H1 (cell line): ENCODE measurements around the gene PBX1. TPM values are rescaled to one million over a fixed set of nuclear protein-coding genes. Genes with fewer than 3 reads are reported as not detected.

ENCODE experiments used
- CTCF ChIA-PET: fragments of 300-600 bp; sonication (Branson Sonifier 250); formaldehyde crosslinking; loops from one replicate; lab custom pipeline; 2021; ENCODE audit not compliant: partially characterized antibody; lab: Charles Lee
- POLR2A ChIA-PET: fragments of 300-600 bp; sonication (Branson Sonifier 250); formaldehyde crosslinking; loops from one replicate; lab custom pipeline; 2021; ENCODE audit warnings: inconsistent platforms; ENCODE audit not compliant: partially characterized antibody; lab: Charles Lee
- DNase-seq, 2 experiments: peaks; one replicate each; pipeline versions ENCODE4 v3.0.0 to v3.0.0-alpha.2; 2010 to 2022; ENCODE audit warnings: low spot score in 2 of 2, low read depth in 1 of 2, mixed read lengths in 1 of 2
- FAIRE-seq: peaks from 2 replicates; lab custom pipeline; 2011; peaks lifted over from hg19 to GRCh38; lab: Jason Lieb, UNC
- H2AFZ ChIP-seq: 2 replicates; pipeline ENCODE4 v1.8.1; 2012; ENCODE audit warnings: low read length, inconsistent platforms
- H2AK5ac ChIP-seq: 2 replicates; pipeline ENCODE4 v1.6.1; 2013; ENCODE audit warnings: low read depth, low read length
- H2BK120ac ChIP-seq: replicated peaks from 2 replicates; pipeline ENCODE3; 2013; ENCODE audit warnings: low read depth, low read length, inconsistent platforms
- H2BK12ac ChIP-seq: 2 replicates; pipeline ENCODE4 v1.6.1; 2013; ENCODE audit warnings: low read depth, low read length
- H2BK15ac ChIP-seq: 2 replicates; pipeline ENCODE4 v1.6.1; 2013; ENCODE audit warnings: low read length
- H2BK20ac ChIP-seq: 2 replicates; pipeline ENCODE4 v1.6.1; 2013; ENCODE audit warnings: low read length
- H2BK5ac ChIP-seq: 2 replicates; pipeline ENCODE4 v1.6.1; 2013; ENCODE audit warnings: low read depth, low read length
- H3K14ac ChIP-seq: 2 replicates; pipeline ENCODE4 v1.6.1; 2013; ENCODE audit warnings: inconsistent platforms; ENCODE audit not compliant: insufficient read length
- H3K18ac ChIP-seq: 2 replicates; pipeline ENCODE4 v1.6.1; 2013; ENCODE audit warnings: low read length; ENCODE audit errors: extremely low read depth
- H3K23ac ChIP-seq: 2 replicates; pipeline ENCODE4 v1.6.1; 2013; ENCODE audit warnings: inconsistent platforms; ENCODE audit not compliant: insufficient read length
- H3K23me2 ChIP-seq: 2 replicates; pipeline ENCODE4 v1.6.1; 2013; ENCODE audit warnings: low read depth, low read length
- H3K27ac ChIP-seq: 2 replicates; pipeline ENCODE4 v1.6.1; 2011; ENCODE audit warnings: low read depth, low read length, inconsistent platforms
- H3K27me3 ChIP-seq, 4 experiments: replicated peaks in 1 of 4; 1 replicate in 1 of 4; 2 replicates in 3 of 4; pipeline versions ENCODE4 v1.6.1 to v1.8.1; 2011 to 2013; ENCODE audit warnings: low read length in 3 of 4, mild to moderate bottlenecking in 3 of 4, inconsistent platforms in 2 of 4, mixed read lengths in 2 of 4, moderate library complexity in 1 of 4; ENCODE audit not compliant: control insufficient read depth in 3 of 4, insufficient read depth in 3 of 4; ENCODE audit errors: extremely low read depth in 1 of 4
- H3K36me3 ChIP-seq, 4 experiments: 2 replicates each; pipeline versions ENCODE4 v1.6.1 to v1.8.1; 2011 to 2013; ENCODE audit warnings: mild to moderate bottlenecking in 4 of 4, low read length in 3 of 4, moderate library complexity in 2 of 4, control low read depth in 1 of 4, inconsistent platforms in 1 of 4; ENCODE audit not compliant: insufficient read depth in 4 of 4, control insufficient read depth in 2 of 4
- H3K4ac ChIP-seq: replicated peaks from 2 replicates; pipeline ENCODE3; 2013; ENCODE audit warnings: low read length, low read depth, mixed read lengths, inconsistent platforms; ENCODE audit not compliant: insufficient read length
- H3K4me1 ChIP-seq, 4 experiments: replicated peaks in 1 of 4; 1 replicate in 1 of 4; 2 replicates in 3 of 4; pipeline versions ENCODE4 v1.6.1 to v1.8.1; 2011 to 2013; ENCODE audit warnings: low read length in 3 of 4, inconsistent platforms in 2 of 4, mixed read lengths in 1 of 4; ENCODE audit not compliant: insufficient read depth in 4 of 4, control insufficient read depth in 3 of 4
- H3K4me2 ChIP-seq, 2 experiments: 2 replicates each; pipeline versions ENCODE4 v1.6.1 to v1.8.1; 2011 to 2013; ENCODE audit warnings: low read depth in 2 of 2, low read length in 2 of 2, control low read depth in 1 of 2, inconsistent platforms in 1 of 2, mild to moderate bottlenecking in 1 of 2; ENCODE audit not compliant: insufficient read depth in 1 of 2
- H3K4me3 ChIP-seq, 4 experiments: fragments of 200-600, 300-600 bp in 1 of 4; sonication (generic), shearing (Covaris generic), sonication (Bioruptor Twin) in 1 of 4; 2 replicates each; pipeline versions ENCODE4 v1.5.1 to v1.8.1; 2011 to 2016; ENCODE audit warnings: low read length in 4 of 4, low read depth in 3 of 4, control low read depth in 2 of 4, inconsistent platforms in 2 of 4, mild to moderate bottlenecking in 2 of 4, mixed read lengths in 1 of 4, moderate library complexity in 1 of 4; ENCODE audit not compliant: insufficient read depth in 2 of 4; ENCODE audit errors: extremely low read depth in 1 of 4
- H3K56ac ChIP-seq: replicated peaks from 2 replicates; pipeline ENCODE3; 2013; ENCODE audit warnings: low read depth, mild to moderate bottlenecking, mixed read lengths, low read length, inconsistent platforms; ENCODE audit not compliant: insufficient read length
- H3K79me1 ChIP-seq: 2 replicates; pipeline ENCODE4 v1.6.1; 2013; ENCODE audit warnings: low read depth, low read length, control low read depth
- H3K79me2 ChIP-seq, 2 experiments: 2 replicates each; pipeline versions ENCODE4 v1.6.1 to v1.8.1; 2012 to 2013; ENCODE audit warnings: low read length in 2 of 2, mild to moderate bottlenecking in 2 of 2, inconsistent platforms in 1 of 2; ENCODE audit not compliant: insufficient read depth in 2 of 2, control insufficient read depth in 1 of 2
- H3K9ac ChIP-seq, 4 experiments: replicated peaks in 1 of 4; 1 replicate in 1 of 4; 2 replicates in 3 of 4; pipeline versions ENCODE4 v1.6.1 to v1.8.1; 2011 to 2013; ENCODE audit warnings: low read depth in 3 of 4, low read length in 3 of 4, control low read depth in 2 of 4, mild to moderate bottlenecking in 2 of 4, moderate library complexity in 2 of 4, inconsistent platforms in 1 of 4; ENCODE audit errors: extremely low read depth in 1 of 4
- H3K9me3 ChIP-seq, 2 experiments: 2 replicates each; pipeline versions ENCODE4 v1.6.1 to v1.8.1; 2012 to 2013; ENCODE audit warnings: mild to moderate bottlenecking in 2 of 2, moderate library complexity in 2 of 2, control low read depth in 1 of 2, inconsistent platforms in 1 of 2, low read depth in 1 of 2, low read length in 1 of 2, mixed read lengths in 1 of 2; ENCODE audit not compliant: insufficient read depth in 2 of 2
- H4K20me1 ChIP-seq, 2 experiments: replicated peaks in 1 of 2; 2 replicates each; pipeline versions ENCODE3 to v1.8.1; 2011 to 2013; ENCODE audit warnings: inconsistent platforms in 2 of 2, low read length in 2 of 2, mild to moderate bottlenecking in 1 of 2; ENCODE audit not compliant: insufficient read depth in 2 of 2, control insufficient read depth in 1 of 2
- H4K5ac ChIP-seq: 2 replicates; pipeline ENCODE4 v1.6.1; 2013; ENCODE audit warnings: low read length, low read depth, mixed read lengths, inconsistent platforms; ENCODE audit not compliant: insufficient read length
- H4K8ac ChIP-seq: 2 replicates; pipeline ENCODE4 v1.8.0; 2013; ENCODE audit warnings: mild to moderate bottlenecking, moderate library complexity, low read length, inconsistent platforms; ENCODE audit not compliant: insufficient read depth; ENCODE audit errors: extremely low read depth
- H4K91ac ChIP-seq: replicated peaks from 2 replicates; pipeline ENCODE3; 2013; ENCODE audit warnings: low read length, mixed read lengths, inconsistent platforms; ENCODE audit not compliant: insufficient read length
- CREB1 ChIP-seq: IDR thresholded peaks from 2 replicates; pipeline ENCODE4 v1.6.1; 2012; ENCODE audit warnings: inconsistent platforms
- JUN ChIP-seq: IDR thresholded peaks from 2 replicates; pipeline ENCODE4 v1.6.1; 2011; ENCODE audit warnings: low read depth, mild to moderate bottlenecking, improper control_type of control experiment, low read length
- KDM1A ChIP-seq: fragments of 200-600, 300-600 bp; sonication (generic); IDR thresholded peaks from 2 replicates; pipeline ENCODE4 v1.7.1; 2016; ENCODE audit warnings: mild to moderate bottlenecking, low read length, borderline replicate concordance
- TBP ChIP-seq: IDR thresholded peaks from 2 replicates; pipeline ENCODE4 v1.6.1; 2011; ENCODE audit warnings: low read depth, low read length, improper control_type of control experiment
- USF2 ChIP-seq: IDR thresholded peaks from 2 replicates; pipeline ENCODE4 v1.6.1; 2011; ENCODE audit warnings: low read length, improper control_type of control experiment
- ZNF274 ChIP-seq: IDR thresholded peaks from 2 replicates; pipeline ENCODE4 v1.7.0; 2012; ENCODE audit warnings: low read length, borderline replicate concordance; ENCODE audit errors: extremely low read depth
- WGBS, 2 experiments: shearing (Covaris generic) in 1 of 2; methylation state at CpG; one replicate each; pipeline versions ENCODE4 v1.1.6 to v1.1.7; 2013 to 2015; ENCODE audit warnings: low lambda C conversion rate in 2 of 2, mixed read lengths in 2 of 2, inconsistent platforms in 1 of 2, low coverage in 1 of 2, missing lambda C conversion rate in 1 of 2; ENCODE audit not compliant: insufficient replicate concordance in 2 of 2, insufficient coverage in 1 of 2, insufficient read length in 1 of 2; ENCODE audit errors: extremely low coverage in 1 of 2, missing lambda C conversion rate in 1 of 2; 5-methylcytosine and 5-hydroxymethylcytosine counted together
- polyA plus RNA-seq, 7 experiments: library from polyadenylated mRNA; depleted of rRNA in 3 of 7; stranded (reverse) in 5 of 7; unstranded in 2 of 7; fragments of >200 nt in 5 of 7; fragments of 200-250 nt in 2 of 7; gene quantifications; 1 replicate in 5 of 7; 2 replicates in 1 of 7; 4 replicates in 1 of 7; pipeline versions ENCODE4 v1.2.1 to v1.2.3, GENCODE V29; 2011 to 2013; ENCODE audit warnings: missing spikeins in 2 of 7, mixed read lengths in 2 of 7
- total RNA-seq: library from RNA; stranded (reverse); fragmentation: NEBNext Ultra II Directional; extraction: Animal tissue kit (Norgen Biotek cat#: 25700); gene quantifications from 2 replicates; pipeline ENCODE4 v1.2.1, GENCODE V29; 2021

PBX1 gene
- total and polyA plus RNA-seq, 2 of the 8 experiments (the other 6 are each of a cell fraction or from before 2014, with no cell fraction given), result 87.4 to 124 TPM

- Histone ChIP-seq H2AK5ac (no peak overlapping the region), H2BK12ac (no peak overlapping the region), H3K27me3 (no peaks in the 10 kb centered on the region), H3K23ac (no peak overlapping the region), H3K9me3 (no peaks in the 10 kb centered on the region), H3K23me2 (no peaks in the 10 kb centered on the region; the same call in 1 of the 2 replicates), H3K79me2 (peaks cover 0 to 84% of the 10 kb centered on the region in 2 experiments; a peak in 3 of 4 replicates), H4K91ac (no peak overlapping the region), H2AFZ (no peak overlapping the region), H3K4me3 (no peak overlapping the region), H3K18ac (no peak overlapping the region), H3K4me2 (no peak overlapping the region), H2BK120ac (no peak overlapping the region), H4K8ac (no peak overlapping the region), H3K36me3 (no peaks in the 10 kb centered on the region; a peak in 1 of 8 replicates), H2BK15ac (no peak overlapping the region), H2BK5ac (no peak overlapping the region), H3K27ac (no peak overlapping the region), H3K9ac (no peak overlapping the region), H2BK20ac (no peak overlapping the region), H3K4me1 (peaks cover 3 to 25% (median 12%) of the 10 kb centered on the region in 4 experiments; a peak in 6 of 7 replicates), H3K79me1 (peaks cover 11% of the 10 kb centered on the region), H4K5ac (no peak overlapping the region), H3K56ac (no peak overlapping the region), H3K4ac (no peak overlapping the region), H3K14ac (no peak overlapping the region), H4K20me1 (peaks cover 2 to 7% of the 10 kb centered on the region in 2 experiments)
- ChIA-PET CTCF (interaction anchor here (0.6 kb wide), 1 partner anchor 32 kb away, joined by 3 read pairs; no protein-coding TSS in a partner anchor), POLR2A (no interaction called here)
- FAIRE-seq (no peak), DNase-seq (no peak)
- TF ChIP-seq TBP (no peak), CREB1 (no peak), KDM1A (no peak), USF2 (no peak), ZNF274 (no peak), JUN (no peak)
- 89% methylated on average over 5 of the region's 5 CpGs; no CpG with 5 or more reads in 1 of the 2 experiments for WGBS, 2 experiments
Observed at GRCh38 chr1:164768619-164769018, 209.6 kb downstream of the PBX1 start.
